Activated CD4-positive, CD25-positive, alpha-beta regulatory T cell treated with anti-CD3 and anti-CD28 coated beads, Interleukin-2, amount 50 U/mL, for 72 hours (primary cell): ENCODE data around the gene PPA1.
A peak's percentile ranks its signal among the peaks of the same experiment; 100 is the strongest.
"Not testable (repeated sequence)": the region's sequence is repeated elsewhere in the genome, so short reads cannot be mapped to it uniquely, and the experiment has no call there.

Experiments used
- DNase-seq: peaks from one replicate; pipeline ENCODE4 v3.0.0; 2021

The PPA1 gene

DNA sequence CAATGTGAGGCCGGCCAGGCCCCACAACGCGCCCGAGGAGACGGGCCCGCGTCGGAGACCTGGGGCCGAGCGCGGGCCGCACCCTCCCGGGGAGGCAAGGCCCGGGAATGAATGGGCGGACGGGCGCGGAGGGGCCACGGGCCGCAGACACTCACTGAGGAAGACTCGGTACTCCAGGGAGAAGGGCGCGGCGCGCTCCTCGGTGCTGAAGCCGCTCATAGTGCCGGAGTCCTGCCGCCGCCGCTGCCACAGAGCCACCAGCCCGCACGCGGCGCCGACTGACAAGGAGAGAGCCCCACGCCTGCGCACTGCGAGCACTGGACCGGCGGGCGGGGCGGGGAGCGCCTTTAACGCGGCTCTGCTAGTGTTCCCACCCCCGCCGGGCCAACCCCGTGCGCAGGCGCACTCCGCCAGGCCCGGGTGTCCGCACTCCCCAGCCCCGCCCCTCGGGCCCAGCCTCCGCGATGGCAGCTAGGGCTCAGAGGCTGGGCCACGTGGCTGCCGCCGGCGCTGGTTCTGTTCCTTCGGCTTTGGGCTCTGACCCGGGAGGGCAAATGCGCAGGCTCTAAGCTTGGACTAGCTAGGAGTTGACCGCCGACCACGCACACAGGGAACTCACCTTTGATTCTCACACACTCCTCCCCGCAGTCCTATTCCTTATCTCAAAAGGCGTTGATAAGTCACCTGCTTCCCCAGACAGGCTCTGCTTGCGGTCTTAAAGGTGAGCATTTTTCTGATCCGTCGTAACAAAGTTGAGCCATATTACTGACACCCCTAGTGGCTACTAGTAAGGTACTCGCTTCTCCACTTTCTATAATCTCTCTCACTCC is at the start of gene PPA1:
Gene PPA1, minus strand, starts transcription at position 321 of the 830 bp plus-strand sequence. Its CDS starts 102 bp downstream, at position 219.
- DNase-seq = peak; percentile 100

DNA sequence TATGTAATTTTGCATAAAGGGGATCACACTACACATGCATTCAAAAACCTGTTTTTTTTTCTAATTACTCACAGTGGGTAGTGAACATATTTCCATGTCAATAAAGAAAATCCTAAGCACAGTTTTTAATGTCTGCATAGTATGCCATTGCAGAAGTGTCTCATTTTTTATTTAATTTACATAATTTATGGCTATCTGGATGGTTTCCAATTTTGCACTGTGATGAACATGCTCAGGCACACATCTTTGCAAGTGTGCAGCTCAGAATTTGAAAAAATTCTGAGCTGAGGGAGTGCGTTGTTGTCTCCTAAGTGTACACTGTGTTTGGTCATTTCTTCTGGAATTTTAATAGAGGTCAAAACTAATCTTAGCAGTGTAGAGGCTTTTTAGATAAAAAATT is 48.4 kb upstream of the PPA1 start:
- no peak for DNase-seq

DNA sequence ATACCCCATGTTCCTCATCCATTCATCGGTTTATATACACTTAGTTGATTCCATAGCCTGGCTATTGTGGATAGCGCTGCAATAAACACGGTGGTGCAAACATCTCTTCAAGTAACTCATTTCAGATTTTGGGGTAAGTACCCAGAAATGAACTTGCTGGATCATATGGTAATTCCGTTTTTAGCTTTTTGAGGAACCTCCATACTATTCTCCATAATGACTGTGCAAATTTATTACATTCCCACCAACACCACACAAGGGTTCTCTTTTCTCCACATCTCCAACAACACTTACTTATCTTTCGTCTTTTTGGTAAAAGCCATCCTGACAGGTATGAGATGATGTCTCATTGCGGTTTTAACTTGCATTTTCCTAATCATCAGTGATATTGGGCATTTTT is 46.9 kb upstream of the PPA1 start:
- no peak for DNase-seq

DNA sequence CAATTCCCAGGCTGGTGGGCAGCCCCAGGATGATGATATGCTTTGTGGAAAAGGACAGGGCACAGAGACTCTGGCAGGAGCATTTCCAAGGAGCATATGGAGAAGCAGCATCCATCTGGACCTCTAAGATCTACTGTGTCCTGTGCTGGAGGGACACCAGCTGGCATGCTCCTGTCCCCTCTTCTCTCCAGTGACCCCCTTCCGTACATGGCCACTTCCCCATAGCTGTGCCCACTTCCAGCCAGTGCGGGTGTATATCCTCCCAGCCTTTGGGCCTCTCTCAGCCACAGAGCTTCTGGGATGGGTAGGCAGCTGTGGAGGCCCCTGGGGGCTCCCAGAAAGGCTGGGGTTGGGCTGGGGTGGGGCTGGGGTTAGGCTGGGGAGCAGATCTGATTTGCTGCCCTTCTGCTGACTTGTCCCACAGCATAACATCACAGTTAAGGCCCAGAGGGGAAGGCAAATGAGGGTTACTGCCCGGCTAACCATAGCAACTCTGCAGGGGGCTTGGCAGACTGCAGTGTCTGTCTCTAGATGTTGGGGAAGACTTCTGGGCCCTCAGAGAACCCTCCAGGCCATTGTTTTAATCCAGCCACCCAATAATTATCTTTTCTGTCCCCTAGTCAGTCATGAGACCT is 44.3 kb upstream of the PPA1 start:
- DNase-seq = no peak

GRCh38 chr10:70274643-70275042 is 41.4 kb upstream of the PPA1 start:
- no peak for DNase-seq

GRCh38 chr10:70272925-70273316 is 39.7 kb upstream of the PPA1 start:
- DNase-seq = no peak

DNA sequence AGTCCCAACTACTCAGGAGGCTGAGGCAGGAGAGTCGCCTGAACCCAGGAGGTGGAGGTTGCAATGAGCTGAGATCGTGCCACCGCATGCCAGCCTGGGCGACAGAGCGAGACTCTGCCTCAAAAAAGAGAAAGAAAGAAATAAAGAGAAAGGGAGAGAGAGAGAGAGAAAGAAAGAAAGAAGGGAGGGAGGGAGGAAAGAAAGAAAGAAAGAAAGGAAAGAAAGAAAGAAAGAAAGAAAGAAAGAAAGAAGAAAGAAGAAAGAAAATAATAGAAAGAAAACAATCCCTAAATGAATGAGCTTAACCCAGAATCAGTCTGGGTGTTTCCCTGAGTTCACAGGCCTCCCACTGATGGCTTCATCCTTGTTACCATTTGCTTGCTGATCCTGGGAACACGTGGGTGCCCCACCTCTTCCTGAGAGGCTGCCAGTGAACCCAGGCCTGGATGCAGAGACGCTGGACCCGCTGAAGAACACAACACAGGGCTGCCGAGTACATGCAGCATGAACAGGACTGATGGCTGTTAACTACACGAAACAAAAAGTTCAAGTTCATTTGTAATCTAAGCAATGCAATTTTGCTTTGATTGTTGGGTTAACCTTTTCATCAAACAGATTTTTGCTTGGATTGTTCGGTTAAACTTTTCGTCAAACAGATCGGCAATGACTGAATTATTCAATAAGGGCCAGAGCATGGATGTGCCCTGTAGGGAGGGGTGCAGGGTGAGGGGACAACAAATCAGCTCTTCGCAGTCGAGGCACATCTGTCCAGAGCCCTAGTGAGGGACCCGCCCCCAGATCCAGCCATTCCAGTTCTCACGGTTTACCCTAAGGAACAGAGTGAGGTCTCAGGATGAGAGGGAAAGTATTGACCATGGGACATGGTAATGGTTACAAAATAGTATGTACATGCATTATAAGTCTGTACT is 39.0 kb upstream of the PPA1 start:
- no peak for DNase-seq

DNA sequence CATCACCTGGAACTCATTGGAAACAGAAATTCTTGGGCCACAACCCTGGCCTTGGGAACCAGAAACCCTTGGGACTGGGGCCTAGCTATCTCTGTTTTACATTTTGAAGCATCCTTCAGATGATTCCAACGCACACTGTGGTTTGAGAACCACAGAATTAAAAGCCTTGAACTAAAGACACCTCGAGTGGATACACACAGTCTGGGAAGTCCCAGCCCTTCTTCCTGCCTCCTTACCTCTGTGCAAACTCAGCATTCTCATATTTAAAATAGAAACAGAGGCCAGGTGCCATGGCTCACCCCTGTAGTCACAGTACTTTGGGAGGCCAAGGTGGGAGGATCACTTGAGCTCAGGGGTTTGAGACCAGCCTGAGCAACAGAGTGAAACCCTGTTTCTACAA is 37.7 kb upstream of the PPA1 start:
- DNase-seq = no peak

GRCh38 chr10:70269741-70270140 is 36.5 kb upstream of the PPA1 start:
- no peak for DNase-seq

- DNase-seq = no peak
These were observed 35.1 kb upstream of the PPA1 start for GRCh38 chr10:70268376-70268775.

DNA sequence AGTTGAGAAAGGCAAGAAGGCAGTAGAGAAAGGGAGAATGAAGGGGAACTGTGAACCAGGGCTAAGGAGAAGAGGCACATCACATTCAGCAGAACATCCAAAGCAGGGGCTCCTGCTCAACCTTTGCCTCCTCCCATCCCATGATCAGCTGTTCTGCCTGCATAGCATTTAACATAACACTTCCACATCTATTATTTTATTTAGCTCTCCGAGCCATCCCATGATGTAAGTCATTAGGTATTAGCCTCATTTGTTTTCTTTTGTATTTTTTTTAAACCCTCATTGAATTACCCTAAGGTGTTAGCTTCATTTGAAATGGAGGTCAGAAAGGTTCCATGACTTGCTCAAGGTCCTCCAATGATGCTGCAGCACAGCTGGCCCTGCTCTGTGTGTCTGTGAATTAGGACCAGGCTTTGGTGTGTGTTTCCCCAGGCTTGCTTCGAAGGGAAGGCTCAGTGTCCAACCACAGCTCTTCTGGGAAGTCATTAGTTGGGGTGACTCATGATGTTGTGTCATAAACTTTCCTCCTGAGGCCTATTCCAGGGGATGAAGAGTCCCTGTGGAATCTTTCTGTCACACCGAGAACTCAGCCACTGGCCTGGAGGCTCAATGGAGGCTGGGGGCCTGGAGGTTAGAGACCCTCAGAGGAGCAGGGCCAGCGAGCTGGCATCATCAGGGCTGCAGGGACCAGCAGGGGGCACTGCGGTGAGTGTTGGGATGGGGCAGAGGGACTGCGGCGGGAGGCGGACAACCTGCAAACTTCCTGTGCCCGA is 34.1 kb upstream of the PPA1 start:
- DNase-seq = no peak

GRCh38 chr10:70266701-70267100 is 33.5 kb upstream of the PPA1 start:
- DNase-seq = no peak

DNA sequence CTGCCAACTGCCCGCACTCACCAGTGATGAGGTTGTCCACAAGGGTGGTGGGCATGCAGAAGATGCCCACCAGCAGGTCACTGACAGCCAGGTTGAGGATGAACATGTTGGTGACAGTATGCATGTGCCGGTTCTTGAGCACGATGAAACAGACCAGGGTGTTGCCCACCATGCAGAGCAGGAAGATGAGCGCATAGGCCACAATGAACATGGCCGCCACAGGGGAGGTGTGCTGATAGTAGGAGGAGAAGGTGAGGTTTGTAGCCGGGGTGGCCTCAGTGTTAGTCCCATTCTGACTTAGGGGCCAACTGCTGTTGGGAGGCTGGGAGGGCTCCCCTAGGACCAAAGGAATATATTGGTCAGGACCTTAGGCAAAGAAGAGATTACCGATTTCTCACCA is 32.8 kb upstream of the PPA1 start:
- DNase-seq = no peak

- DNase-seq = no peak
These were observed 31.9 kb upstream of the PPA1 start for GRCh38 chr10:70265032-70265689.

GRCh38 chr10:70260734-70261133 is 27.5 kb upstream of the PPA1 start:
- DNase-seq = no peak

- DNase-seq = no peak
These were observed 27.0 kb upstream of the PPA1 start for GRCh38 chr10:70260259-70260658.

DNA sequence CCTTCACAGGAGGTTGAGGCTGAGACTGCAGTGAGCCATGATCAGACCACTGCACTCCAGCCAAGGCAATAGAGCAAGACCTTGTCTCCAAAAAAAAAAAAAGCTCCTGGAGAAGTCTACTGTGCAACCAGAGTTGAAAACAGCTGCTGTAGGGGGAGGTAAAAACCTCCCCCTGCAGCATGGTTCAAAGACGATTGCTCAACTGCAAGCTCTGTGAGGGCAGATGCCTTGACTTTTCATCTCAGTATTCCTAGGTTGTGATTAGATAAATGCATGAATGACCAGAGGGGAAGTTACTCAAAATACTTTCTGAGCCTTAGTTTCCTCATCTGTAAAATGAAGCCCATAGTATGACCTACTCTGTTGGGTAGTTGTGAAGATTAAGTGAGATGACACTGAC is 25.0 kb upstream of the PPA1 start:
- DNase-seq = no peak

DNA sequence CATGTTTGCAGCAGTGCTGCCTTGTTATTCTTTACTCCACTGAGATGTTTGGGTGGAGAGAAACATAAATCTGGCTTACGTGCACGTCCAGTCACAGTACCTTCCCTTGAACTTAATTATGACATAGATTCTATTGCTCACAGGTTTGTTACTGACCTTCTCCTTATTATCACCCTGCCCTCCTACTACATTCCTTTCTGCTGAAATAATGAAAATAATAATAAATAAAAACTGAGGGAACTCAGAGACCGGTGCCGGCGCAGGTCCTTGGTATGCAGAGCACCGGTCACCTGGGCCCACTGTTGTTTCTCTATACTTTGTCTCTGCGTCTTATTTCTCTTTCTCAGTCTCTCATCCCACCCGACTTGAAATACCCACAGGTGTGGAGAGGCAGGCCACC is 24.6 kb upstream of the PPA1 start:
- DNase-seq = not testable (repeated sequence)

GRCh38 chr10:70256463-70256862 is 23.2 kb upstream of the PPA1 start:
- no peak for DNase-seq

DNA sequence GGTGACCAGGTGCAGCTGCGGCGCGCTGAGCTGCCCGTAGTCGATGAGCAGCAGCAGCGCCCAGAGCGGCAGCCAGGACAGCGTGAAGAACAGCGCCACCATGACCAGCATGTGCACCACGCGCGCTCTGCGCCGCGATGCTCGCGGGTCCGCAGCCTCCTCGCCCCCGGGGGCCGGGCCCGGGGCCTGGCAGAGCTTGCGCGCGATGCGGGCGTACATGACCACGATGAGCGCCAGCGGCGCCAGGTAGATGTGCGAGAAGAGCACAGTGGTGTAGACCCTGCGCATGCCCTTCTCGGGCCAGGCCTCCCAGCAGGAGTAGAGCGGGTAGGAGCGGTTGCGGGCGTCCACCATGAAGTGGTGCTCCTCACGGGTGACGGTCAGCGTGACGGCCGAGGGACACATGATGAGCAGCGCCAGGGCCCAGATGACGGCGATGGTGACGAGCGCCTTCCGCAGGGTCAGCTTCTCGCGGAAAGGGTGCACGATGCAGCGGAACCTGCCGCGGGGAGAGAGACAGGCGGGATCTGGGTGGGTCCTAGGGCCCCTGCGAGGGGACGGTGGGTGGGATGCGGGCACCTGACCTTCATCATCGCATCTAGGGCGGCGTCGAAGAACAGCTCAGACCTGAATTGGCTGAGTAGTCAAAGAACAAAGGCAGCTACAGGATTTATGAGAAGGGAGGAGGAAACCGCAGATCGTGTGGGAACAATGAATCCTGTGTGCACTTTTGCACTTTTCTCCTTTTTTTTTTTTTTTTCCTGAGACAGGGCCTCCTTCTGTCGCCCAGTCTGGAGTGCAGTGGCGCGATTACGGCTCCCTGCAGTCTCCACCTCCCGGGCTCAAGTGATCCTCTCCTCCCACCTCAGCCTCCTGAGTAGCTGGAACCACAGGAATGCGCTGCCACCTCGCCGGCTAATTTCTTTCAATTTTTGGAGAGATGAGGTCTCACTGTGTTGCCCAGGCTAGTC is 22.4 kb upstream of the PPA1 start:
- DNase-seq = no peak

- no peak for DNase-seq
These were observed 21.6 kb upstream of the PPA1 start for GRCh38 chr10:70254778-70255328.
